Kidney epithelial cell (primary cell): ENCODE results near the gene STON2. TPM values are rescaled to one million over a fixed set of nuclear protein-coding genes. Genes with fewer than 3 reads are reported as not detected.
"Not testable (repeated sequence)": the region's sequence is repeated elsewhere in the genome, so short reads cannot be mapped to it uniquely, and the experiment has no call there.

ENCODE experiments used
- DNase-seq: peaks from one replicate; pipeline ENCODE4 v3.0.0-alpha.2; 2010; ENCODE audit warnings: low read depth
- H3K27me3 ChIP-seq: 2 replicates; pipeline ENCODE4 v1.6.0; 2011; ENCODE audit warnings: low read length; ENCODE audit not compliant: control insufficient read depth, insufficient read depth
- H3K36me3 ChIP-seq: 2 replicates; pipeline ENCODE4 v1.5.1; 2011; ENCODE audit warnings: low read length; ENCODE audit not compliant: control insufficient read depth, insufficient read depth
- H3K4me3 ChIP-seq: 2 replicates; pipeline ENCODE4 v1.5.1; 2011; ENCODE audit warnings: low read depth, mild to moderate bottlenecking, control low read depth, low read length
- total RNA-seq: library from RNA; depleted of rRNA; stranded (reverse); fragments of >200 nt; gene quantifications from 2 replicates; pipeline ENCODE4 v1.2.3, GENCODE V29; 2015
- TF ChIP-seq, protein P1 (sequence below): IDR thresholded peaks from 2 replicates; pipeline ENCODE4 v1.5.1; 2011; ENCODE audit warnings: mild to moderate bottlenecking, moderate library complexity, low read length, control low read depth, inconsistent platforms; ENCODE audit not compliant: insufficient read depth, poor library complexity, severe bottlenecking

Gene STON2
- total RNA-seq, 1 donor from 2014 or later = 17.9 TPM

DNA sequence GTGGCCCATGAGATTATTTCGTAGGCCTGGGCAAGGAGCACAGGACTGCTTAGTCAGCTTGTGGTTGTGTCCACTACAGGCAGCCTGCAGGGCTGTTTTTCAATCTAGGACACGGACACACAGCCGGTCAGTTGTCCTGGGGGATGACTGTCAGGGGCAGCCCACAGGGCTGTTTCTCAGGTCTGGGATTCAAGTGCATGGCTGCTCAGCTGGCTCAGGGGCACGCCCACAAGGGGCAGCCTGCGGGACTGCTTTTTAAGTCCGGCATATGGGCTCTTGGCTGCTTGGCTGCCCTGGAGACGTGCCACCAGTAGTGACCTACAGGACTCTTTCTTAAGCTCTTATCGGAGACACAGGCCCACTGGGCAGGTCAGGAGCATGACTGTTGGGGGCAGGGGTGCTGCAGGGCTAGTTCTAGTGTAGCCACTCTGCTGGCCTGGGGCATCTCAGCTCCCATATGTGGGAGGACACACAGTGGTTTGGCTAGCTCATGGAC, 152.8 kb downstream of the STON2 start:
- Histone ChIP-seq H3K27me3 (no peaks in the 10 kb centered on the region), H3K36me3 (no peaks in the 10 kb centered on the region), H3K4me3 (no peak overlapping the region)
- no peak for DNase-seq
- TF ChIP-seq, protein P1, sequence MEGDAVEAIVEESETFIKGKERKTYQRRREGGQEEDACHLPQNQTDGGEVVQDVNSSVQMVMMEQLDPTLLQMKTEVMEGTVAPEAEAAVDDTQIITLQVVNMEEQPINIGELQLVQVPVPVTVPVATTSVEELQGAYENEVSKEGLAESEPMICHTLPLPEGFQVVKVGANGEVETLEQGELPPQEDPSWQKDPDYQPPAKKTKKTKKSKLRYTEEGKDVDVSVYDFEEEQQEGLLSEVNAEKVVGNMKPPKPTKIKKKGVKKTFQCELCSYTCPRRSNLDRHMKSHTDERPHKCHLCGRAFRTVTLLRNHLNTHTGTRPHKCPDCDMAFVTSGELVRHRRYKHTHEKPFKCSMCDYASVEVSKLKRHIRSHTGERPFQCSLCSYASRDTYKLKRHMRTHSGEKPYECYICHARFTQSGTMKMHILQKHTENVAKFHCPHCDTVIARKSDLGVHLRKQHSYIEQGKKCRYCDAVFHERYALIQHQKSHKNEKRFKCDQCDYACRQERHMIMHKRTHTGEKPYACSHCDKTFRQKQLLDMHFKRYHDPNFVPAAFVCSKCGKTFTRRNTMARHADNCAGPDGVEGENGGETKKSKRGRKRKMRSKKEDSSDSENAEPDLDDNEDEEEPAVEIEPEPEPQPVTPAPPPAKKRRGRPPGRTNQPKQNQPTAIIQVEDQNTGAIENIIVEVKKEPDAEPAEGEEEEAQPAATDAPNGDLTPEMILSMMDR = no peak

- TF ChIP-seq, protein P1 = no peak
- Histone ChIP-seq H3K27me3 (no peaks in the 10 kb centered on the region), H3K4me3 (no peak overlapping the region), H3K36me3 (no peaks in the 10 kb centered on the region)
- no peak for DNase-seq
Measured at GRCh38 chr14:81246461-81247270, 153.5 kb downstream of the STON2 start.

DNA sequence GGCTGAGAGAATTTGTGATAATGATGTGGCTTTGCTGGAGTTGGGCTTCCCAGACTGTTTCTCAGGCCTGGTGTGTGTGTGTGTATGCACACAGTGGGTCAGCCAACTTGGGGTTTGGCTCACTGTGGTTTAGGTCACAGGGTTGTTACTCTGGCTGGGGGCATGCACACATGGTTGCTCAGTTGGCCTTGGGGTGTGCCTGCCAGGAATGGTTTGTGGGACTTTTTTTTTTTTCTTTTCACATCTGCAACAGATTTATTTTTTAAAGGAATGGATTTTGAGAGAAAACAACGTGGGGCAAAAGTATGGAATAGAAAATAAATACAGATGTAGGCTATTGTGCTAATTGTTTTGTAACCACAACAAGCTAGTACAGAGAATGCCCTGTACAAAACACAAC, 154.4 kb downstream of the STON2 start:
- Histone ChIP-seq H3K27me3 (no peaks in the 10 kb centered on the region), H3K36me3 (no peaks in the 10 kb centered on the region), H3K4me3 (no peak overlapping the region)
- no peak for DNase-seq
- TF ChIP-seq, protein P1 = no peak

DNA sequence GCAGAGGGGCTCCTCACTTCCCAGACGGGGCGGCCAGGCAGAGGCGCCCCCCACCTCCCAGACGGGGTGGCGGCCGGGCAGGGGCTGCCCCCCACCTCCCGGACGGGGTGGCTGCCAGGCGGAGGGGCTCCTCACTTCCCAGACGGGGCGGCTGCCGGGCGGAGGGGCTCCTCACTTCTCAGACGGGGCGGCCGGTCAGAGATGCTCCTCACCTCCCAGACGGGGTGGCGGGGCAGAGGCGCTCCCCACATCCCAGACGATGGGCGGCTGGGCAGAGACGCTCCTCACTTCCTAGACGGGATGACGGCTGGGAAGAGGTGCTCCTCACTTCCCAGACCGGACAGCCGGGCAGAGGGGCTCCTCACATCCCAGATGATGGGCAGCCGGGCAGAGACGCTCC, 155.7 kb downstream of the STON2 start:
- not testable (repeated sequence) for H3K27me3 ChIP-seq, H3K4me3 ChIP-seq, DNase-seq, H3K36me3 ChIP-seq

GRCh38 chr14:81243499-81243898, 156.6 kb downstream of the STON2 start:
- no peak for DNase-seq
- TF ChIP-seq, protein P1 = no peak
- Histone ChIP-seq H3K4me3 (no peak overlapping the region), H3K36me3 (no peaks in the 10 kb centered on the region), H3K27me3 (no peaks in the 10 kb centered on the region)

DNA sequence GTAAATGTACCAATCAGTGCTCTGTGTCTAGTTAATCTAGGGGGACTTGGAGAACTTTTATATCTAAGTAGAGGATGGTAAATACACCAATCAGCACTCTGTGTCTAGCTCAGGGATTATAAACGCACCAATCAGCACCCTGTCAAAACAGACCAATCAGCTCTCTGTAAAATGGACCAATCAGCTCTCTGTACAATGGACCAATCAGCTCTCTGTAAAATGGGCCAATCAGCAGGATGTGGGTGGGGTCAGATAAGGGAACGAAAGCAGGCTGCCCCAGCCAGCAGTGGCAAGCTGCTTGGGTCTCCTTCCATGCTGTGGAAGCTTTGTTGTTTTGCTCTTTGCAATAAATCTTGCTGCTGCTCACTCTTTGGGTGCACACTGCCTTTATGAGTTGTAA, 163.3 kb downstream of the STON2 start:
- not testable (repeated sequence) for H3K36me3 ChIP-seq, DNase-seq

GRCh38 chr14:81236138-81236537, 164.0 kb downstream of the STON2 start:
- DNase-seq = no peak

More for the DNA sequence above, 163.3 kb downstream of the STON2 start:
- H3K27me3 ChIP-seq, H3K4me3 ChIP-seq: not testable (repeated sequence)

More at GRCh38 chr14:81236138-81236537, 164.0 kb downstream of the STON2 start:
- Histone ChIP-seq H3K36me3 (no peaks in the 10 kb centered on the region), H3K27me3 (no peaks in the 10 kb centered on the region), H3K4me3 (no peak overlapping the region)
- TF ChIP-seq, protein P1 = no peak
